HG02763 (cell line): ENCODE measurements around the gene TMEM128.
"Not testable (repeated sequence)": the region's sequence is repeated elsewhere in the genome, so short reads cannot be mapped to it uniquely, and the experiment has no call there.

ENCODE experiments used
- ATAC-seq: cut with Tn5 transposase; IDR thresholded peaks from one replicate; pipeline ENCODE4 v1.9.1; 2021; ENCODE audit warnings: mild to moderate bottlenecking, moderate library complexity; ENCODE audit not compliant: unreplicated experiment

Gene TMEM128

DNA sequence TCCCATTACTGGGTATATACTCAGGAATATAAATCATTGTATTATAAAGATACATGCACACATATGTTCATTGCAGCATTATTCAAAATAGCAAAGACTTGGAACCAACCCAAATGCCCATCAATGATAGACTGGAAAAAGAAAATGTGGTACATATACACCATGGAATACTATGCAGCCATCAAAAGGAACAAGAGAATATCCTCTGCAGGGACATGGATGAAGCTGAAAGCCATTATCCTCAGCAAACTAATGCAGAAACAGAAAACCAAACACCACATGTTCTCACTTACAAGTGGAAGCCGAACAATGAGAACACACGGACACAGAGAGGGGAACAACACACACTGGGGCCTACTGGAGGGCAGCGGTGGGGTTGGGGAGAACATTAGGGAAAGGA, 9.7 kb upstream of the TMEM128 start:
- not testable (repeated sequence) for ATAC-seq

DNA sequence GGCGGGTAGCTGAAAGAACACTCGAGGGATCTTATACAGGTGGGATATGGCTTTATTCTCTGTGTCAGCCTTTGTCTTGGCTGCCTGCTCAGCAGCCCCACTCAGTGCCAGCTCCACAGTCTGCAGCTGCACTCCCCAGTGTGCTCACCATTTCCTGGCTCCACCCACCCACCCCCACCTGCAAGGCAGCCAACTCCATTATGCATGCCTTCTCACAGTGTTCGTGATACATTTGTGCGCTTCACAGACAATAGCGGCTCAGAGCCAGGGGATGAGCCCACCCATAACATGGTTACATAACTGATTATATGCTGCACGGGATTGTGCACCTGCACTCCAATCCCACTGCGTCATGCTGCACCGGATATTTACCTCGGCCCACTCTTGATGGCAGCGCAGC, 8.8 kb upstream of the TMEM128 start:
- no peak for ATAC-seq

DNA sequence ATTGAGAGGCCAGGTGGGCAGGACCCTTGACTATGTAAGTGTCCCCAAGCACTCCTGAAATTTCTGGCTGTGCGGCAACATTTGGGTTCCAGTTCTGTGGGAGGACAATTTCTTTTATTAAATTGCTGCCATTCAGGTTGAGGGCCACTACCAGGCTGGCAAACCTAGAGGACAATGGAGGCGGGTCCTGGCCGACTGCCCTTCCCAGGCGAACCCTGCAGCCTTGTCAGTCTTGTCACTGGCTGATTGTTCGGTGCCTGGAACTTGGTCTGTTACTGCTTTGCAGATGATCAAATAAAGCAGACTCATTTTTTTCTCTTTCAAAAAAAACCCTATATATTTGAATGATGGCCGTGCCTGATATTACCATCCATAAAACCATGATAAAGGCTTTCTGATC, 6.6 kb upstream of the TMEM128 start:
- no peak for ATAC-seq

DNA sequence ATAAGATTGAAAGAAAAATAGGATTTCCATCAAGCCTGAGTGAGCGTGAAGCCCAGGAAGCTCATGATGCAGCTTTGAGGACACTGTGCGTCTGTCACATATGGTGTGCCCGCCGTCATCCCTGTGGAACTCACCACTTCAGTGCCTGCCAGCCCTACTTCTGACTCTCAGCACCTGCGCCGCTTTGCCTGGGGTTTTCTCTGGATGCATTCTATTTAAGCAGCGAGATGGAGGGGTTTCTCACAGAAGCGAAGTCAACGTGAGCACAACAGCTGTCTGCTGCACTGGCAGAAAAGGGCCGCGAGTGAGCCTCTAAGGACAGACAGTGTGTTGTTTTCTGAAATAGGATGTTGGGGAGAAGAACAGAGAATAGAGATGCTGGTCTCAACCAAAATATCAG, 6.2 kb upstream of the TMEM128 start:
- ATAC-seq = no peak

DNA sequence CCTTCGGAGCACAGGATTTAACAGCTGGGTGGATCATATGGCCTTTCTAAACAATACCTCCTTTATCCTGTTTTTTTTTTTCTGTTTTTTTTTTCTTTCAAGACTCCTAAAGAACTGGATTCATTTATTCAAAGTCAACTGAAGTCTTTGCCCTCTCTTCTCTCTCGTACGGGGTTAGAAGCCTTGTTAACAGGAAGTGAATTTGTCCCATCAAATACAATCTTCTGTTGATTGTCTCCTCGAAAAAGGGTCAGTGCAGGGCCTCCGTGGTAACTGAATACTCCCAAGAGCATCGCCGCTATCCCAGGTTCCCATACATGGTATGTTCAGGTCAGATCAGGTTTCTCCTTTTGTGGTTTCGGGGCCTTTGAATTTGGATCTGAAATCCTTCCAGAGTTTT, 1.8 kb upstream of the TMEM128 start:
- no peak for ATAC-seq

DNA sequence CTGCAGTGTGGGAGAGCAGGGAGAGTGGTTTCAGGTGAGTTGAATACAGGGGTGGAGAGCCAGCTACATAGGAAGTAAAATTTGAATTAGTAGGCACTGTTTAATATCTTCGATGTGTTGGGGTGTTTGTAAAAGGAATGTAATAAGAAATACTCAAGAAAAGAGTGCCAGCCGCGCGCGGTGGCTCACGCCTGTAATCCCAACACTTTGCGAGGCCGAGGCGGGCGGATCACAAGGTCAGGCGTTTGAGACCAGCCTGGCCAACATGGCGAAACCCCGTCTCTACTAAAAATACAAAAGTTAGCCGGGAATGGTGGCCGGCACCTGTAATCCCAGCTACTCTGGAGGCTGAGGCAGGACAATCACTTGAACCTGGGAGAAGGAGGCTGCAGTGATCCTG, 1.3 kb upstream of the TMEM128 start:
- not testable (repeated sequence) for ATAC-seq

DNA sequence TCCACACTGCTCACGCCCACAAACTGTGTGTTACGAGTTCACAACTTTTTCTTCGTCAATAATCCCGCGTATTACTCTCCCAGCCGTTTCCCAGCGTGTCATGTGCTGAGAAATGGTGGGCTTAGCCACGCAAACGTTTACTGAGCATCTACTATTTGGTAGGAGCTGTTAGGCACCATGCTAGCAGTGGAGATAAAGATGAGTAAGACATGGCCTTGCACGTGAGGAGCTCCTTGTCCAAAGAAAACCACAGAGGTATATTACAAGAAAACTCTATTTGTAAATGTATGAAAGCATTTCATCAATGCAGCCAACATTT, 821 bp upstream of the TMEM128 start:
- no peak for ATAC-seq

DNA sequence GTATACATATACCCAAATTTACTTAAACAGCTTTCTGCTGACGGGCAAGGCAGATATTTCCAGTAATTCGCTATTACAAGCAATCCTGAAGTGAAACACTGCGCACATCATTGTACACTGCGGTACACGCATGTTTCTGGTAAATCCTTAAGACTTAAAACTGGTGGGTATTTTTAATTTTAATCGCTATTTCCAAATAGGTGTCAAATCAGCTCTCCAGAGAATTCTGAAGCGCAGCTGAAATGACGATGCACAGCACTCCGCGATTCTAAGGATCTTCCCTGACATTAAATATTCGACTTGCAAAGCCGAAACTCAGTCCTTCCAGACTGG, 361 bp downstream of the TMEM128 start:
- no peak for ATAC-seq

DNA sequence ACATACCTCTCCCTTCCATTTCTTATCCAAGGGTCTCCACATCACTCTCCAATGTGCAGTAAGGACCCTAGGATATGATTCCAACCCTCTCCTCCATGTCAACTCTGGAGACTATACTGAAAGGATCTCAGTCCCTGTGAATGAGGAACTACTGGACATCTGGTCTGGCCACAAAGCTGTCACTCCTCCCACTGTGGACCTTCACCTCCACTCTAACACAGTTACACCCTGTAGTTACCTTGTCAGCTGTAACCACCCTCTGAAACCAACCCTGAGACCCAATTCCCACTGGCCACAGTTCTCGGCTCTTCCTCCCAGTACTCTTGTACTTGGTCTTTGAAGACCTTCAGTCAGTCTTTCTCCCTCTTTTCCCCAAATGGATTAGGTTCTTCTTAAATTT, 2.9 kb downstream of the TMEM128 start:
- no peak for ATAC-seq

DNA sequence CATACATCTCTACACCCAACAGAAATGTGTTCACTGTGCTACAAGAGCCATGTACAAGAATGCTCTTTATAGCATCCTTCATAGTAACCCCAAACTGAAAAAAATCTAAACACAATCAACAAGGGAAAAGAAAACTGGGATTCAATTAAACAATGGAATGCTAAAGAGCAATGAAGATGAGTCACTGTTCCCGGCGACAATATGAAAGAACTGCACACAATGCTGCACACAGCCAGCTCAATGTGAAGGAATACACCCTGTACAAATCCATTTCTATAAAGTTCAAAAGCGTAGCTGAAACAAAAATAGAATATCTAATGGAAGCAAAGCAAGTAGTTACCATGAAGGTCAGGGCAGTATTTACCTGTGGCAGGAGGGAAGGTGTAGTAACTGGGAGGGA, 8.5 kb downstream of the TMEM128 start:
- ATAC-seq = not testable (repeated sequence)

DNA sequence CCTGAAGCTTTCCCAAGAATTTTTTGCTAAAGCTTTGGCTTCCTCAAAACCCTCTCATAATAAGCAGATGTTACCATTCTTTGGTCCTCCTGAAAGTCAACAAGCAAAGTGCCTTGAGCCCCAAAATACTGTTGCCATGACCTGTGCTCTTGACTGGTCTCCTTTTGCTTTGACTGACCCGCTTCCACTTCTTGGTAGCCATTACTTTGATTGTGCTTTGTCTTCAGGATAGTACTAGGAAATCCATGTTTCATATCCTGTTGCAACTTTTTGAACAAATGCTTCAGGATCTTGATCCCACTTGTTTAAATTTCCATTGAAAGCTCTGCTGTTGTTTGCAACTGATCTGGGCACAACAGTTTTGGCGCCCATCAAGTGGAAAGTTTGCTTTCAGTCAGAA, 14.4 kb downstream of the TMEM128 start:
- ATAC-seq = no peak

DNA sequence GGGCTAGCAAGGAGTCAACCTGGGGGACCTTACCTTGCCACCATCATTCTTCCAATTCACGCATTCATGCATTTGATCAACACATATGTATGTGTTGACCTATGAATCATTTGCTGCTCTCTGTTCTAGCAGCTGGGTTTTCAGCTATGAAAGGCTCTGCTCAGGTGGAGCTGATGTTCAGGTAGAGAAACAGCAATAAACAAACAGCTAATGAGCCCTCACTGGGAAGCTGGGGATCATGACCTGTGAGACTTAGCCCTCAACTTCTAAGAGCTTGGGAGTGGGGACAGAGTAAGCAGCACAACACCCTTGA, 19.7 kb downstream of the TMEM128 start:
- no peak for ATAC-seq

DNA sequence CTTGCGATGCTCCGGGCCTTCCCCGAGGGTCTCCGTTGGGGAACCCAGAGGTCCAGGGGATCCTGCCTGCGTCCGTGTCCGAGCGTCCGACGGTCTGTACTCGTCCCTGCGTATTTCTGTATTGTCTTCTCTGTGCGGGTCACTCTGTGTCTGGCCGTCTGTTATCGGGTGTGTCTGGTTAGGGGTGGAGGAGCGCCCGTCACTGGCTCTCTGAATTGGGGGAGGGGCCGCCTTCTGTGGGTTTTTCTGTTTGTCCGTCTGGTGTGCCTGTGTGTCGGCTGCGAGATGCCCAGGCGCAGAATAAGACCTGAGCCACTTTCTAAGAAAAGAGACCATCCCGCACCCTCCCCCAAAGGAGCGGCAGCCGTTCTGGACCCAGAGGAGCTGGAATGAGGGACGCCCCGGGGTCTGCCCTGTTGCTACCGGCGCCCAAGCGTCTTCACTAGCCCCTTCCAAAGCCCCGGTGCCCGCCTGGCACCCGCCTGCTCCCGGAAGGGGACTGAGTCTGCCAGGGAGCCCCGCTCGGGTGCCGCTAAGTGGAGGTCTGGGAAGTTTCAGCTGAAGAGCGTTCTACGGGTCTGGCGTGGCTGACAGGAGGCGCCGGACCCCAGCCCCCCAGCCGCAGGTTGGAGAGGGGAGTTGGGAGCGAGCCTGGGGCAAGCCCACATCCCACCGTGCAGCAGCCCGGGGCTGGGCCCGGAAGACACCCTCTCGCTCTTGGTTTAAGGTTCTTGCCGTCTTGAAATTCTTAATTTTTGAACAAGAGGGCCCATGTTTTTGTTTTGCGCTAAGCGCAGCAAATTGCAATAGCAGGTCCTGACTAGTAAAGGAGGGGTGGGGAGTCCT, 20.3 kb downstream of the TMEM128 start:
- no peak for ATAC-seq

DNA sequence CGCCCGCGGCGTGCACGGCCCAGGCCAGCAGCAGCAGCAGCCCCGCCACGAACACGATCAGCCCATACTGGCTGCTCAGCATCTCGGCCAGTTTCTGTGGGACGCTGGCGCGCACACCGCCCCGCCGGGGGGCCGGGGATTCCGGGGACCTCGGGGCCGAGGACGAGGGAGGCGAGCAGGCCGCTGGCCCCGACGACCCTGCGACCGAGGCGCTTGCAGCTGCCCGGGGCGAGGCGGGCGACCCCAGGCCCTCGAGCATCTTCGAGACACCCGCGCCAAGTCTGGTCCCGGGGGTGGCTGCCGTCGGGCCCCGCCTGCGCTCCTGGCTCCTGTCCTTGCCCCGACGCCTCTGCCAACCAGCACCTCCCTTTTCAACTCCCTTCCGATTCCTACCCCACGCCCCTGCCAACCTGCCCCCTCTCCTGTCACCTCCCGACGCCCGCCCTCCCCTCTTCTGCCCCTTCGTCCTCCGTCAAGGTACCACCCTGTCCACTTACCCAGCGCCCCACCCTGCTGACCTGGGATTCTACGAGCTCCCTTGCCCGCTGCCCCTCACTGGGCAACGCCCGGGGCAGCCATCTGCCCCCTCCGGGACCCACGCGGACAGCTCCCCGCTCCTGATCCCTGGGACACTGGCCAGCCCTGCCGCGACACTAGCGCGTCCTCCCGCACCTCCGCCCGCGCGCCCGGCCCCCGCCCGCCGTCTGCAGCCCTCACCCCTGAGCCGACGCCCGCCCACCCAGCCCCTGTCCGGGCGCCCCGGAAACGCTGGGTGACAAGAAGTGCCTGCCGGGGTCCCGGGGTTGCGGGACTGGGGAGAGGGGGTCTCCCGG, 21.2 kb downstream of the TMEM128 start, which contains the start of gene OTOP1:
TSS of gene OTOP1 (minus strand) at position 324 of the 833 bp plus-strand sequence. CDS start at position 259, 65 bp downstream.
- ATAC-seq = no peak

DNA sequence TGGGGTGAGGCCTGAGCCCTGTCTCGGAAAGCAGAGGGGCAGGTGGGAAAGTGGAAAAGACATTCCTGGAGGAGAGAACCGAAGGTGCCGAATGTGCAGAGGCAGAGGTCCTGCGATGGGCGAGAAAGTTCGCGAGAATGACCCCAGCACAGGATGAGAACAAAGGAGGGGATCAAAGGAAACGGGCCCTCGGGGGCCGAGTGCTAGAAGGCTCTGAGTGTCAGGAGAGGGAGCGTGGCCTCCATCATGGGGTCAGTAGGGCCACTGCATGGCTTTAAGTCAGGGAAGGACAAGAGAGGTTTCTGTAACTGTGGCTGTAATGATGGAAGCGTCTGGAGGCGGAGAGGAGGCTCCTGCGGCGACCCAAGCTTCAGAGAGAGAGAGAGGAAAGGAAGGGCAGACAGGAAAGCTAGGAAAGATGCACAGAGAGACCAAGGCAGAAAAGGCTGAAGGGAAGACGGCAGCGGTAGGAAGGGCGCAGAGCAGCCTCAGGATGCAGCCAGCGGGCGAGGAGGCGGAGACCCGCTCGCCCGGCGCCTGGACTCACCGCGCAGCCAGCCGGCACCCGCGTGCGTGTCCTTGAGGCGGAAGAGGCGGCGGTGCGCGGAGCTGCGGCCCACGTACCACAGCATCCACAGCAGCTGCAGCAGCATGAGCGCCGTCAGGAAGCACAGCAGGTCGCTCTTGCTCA, 22.0 kb downstream of the TMEM128 start:
- no peak for ATAC-seq

DNA sequence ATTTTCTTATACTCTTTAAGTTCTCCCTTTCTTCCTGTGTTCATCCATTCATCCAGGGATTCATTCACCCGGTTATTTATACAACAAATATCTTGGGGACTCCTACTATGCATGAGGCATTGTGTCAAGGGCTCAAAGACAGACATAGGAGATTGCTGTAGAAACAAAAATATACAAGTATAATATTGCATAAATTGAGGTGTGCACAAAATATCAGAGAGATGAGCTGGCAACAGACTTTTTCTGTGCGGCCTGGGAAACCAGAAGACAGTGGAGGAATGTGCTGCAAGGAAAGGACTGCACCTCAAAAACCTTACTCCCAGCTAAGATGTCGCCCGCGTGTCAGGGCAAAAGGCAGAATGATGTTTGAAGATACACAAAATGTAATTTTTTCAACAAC, 30.9 kb downstream of the TMEM128 start:
- no peak for ATAC-seq

DNA sequence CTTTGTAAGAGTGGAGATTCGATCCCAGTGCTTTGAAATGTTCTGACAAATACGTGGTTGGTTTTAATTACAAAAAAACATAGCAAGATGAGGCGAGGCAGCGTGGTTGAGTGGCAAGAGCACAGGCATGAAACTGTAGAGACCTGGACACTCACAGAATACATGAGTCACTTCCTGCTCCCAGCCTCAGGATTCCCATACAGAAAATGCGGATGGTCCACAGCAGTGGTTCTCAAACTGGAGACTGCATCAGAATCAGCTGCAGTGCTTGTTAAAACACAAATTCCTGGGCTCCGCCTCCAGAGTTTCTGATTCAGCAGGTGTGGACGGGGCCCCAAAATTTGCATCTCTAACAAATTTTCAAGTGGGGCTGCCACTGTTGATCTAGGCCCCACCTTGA, 31.4 kb downstream of the TMEM128 start:
- no peak for ATAC-seq

DNA sequence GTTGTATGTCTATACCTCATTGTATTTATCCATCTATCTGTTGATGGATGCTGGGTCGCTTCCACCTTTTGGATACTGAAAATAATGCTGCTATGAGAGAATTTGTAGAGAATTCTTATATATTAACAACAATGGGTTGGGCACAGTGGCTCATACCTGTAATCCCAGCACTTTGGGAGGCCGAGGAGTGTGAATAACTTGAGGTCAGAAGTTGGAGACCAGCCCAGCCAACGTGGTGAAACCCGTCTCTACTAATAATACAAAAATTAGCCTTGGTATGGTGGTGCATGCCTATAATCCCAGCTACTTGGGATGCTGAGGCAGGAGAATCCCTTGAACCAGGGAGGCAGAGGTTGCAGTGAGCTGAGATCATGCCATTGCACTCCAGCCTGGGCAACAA, 34.3 kb downstream of the TMEM128 start:
- ATAC-seq = not testable (repeated sequence)

DNA sequence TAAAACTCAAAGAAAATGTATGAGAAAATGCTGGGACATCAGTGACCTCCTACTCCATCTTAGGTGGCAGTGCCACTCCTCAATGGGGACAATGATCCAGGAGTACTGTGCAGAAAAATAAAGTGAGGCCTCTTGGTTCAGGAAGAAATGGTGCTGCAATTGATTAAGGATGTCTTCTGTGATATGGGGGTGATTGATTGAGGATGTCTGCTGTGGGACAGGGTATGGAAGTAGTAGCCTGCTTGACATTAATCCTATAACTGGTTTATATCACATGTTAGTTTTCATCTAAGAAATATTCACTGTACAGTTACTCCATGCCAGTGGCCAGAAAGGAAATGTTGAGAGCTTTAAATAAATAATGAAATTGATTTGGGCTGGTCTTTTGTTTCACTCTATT, 41.8 kb downstream of the TMEM128 start:
- ATAC-seq = no peak

DNA sequence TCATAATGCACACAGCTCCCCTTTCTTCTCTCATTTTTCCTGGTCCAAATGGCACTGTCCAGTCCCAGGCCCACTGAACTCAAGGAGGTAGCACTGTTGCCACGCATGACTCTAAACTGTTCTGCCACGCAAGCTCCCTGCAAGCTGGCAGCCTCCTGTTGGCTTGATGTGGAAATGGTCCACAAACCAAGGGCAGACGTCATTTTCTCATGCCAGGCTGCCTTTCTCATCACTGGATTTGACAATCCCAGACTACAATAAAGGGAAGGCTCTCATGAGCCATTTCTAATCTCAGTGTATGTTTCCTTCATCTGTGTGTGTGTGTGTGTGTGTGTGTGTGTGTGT, 43.6 kb downstream of the TMEM128 start:
- no peak for ATAC-seq

DNA sequence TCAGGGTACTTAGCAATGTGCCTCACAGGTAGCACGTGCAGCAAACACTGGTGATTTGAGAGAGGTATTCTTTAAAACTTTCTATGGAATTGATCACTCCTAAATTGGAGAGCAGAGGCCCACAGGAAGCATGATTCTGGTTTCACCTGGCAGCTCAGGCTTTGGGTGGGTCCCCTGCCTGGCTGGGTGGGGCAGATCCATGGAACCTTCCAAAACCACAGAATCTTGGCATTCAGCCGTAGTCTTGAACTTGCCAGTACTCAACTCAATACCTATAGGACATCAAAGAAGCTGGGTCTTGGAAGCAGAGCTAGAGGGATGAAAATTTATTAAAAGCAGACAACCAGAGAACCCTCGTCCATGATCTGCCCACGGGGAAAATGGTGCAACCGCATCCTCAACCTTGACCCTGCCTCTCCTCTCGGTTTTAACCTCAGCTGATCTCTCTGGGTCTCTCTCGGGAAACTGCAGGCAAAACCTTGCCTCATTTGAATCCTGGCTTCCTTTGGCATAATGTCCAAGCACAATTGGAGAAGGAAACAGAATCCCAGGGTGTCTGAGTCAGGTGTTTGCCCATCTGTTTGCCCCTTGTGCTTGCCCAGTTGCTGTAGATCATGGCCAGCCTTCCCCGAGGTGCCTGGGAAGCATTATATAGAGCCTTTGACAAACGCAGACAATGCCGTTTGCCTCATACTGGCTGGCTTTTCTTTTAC, 44.2 kb downstream of the TMEM128 start:
- no peak for ATAC-seq
